ENCODE measurements around the gene ZMIZ2. TPM values are rescaled to one million over a fixed set of nuclear protein-coding genes. Genes with fewer than 3 reads are reported as not detected.

Gene ZMIZ2
- total and polyA plus RNA-seq, 9 of the 15 experiments (the other 6 are each of a cell fraction or from before 2014, with no cell fraction given): 0.13 to 40.3 (median 4.9) TPM

- no peak for TF ChIP-seq THRB (CRISPR knock-in tag; conservative IDR thresholded peaks at IDR 0.05)
These were observed 14.3 kb downstream of the ZMIZ2 start (continued) for GRCh38 chr7:44762726-44763522.

- Histone ChIP-seq H3K27me3 (ENCODE audit: control insufficient read depth in 2 of 2, insufficient read depth in 2 of 2, low read length in 2 of 2) (no peaks in the 10 kb centered on the region), H3K4me1 (replicated peaks in 1 of 2; ENCODE audit: control insufficient read depth in 2 of 2, insufficient read depth in 2 of 2, low read length in 2 of 2) (peaks cover 30 to 67% of the 10 kb centered on the region in 2 experiments), H3K4me2 (ENCODE audit: insufficient read depth, low read length) (no peak overlapping the region), H4K20me1 (replicated peaks; ENCODE audit: control insufficient read depth, insufficient read depth, low read length) (no peaks in the 10 kb centered on the region), H3K79me2 (ENCODE audit: control insufficient read depth, insufficient read depth, low read length) (peaks cover 10% of the 10 kb centered on the region; the same call in 2 of the 3 replicates), H3K9ac (ENCODE audit: insufficient read depth in 1 of 2, low read depth in 2 of 2, low read length in 2 of 2) (no peak overlapping the region), H3K27ac (ENCODE audit: extremely low read depth, low read depth, low read length) (no peak overlapping the region), H3K9me1 (ENCODE audit: control insufficient read depth, insufficient read depth, low read length) (peaks cover 5% of the 10 kb centered on the region), H3K36me3 (ENCODE audit: control insufficient read depth, insufficient read depth, low read length) (peaks cover 80% of the 10 kb centered on the region; the same call in 2 of the 3 replicates), H2AFZ (ENCODE audit: low read depth, low read length) (no peak overlapping the region), H3K4me3 (no peak overlapping the region), H3K9me3 (replicated peaks; ENCODE audit: control insufficient read depth, insufficient read depth, low read depth, low read length) (no peaks in the 10 kb centered on the region)
- no peak for FAIRE-seq
- 92% methylated on average over 6 of the region's 6 CpGs for WGBS (ENCODE audit: insufficient coverage, low coverage, missing lambda C conversion rate)
- BruUV-seq (replicated peaks): no TSS peak
- TF ChIP-seq PHB2 (IDR thresholded peaks at IDR 0.05; ENCODE audit: low read depth): no peak
- no peak for TF ChIP-seq CBX1 (IDR thresholded peaks at IDR 0.05; ENCODE audit: low read depth)
- TF ChIP-seq RBM34 (IDR thresholded peaks at IDR 0.05; ENCODE audit: borderline replicate concordance, insufficient read depth, low read length): no peak
- no peak for TF ChIP-seq ZNF280A (IDR thresholded peaks at IDR 0.05; ENCODE audit: low read depth, partially characterized antibody)
- TF ChIP-seq ZNF695 (CRISPR knock-in tag; IDR thresholded peaks at IDR 0.05): no peak
- no peak for TF ChIP-seq SP1 (CRISPR knock-in tag; IDR thresholded peaks at IDR 0.05)
- no peak for ATAC-seq
- intact Hi-C loops (cut with micrococcal nuclease) (loop anchor here (5.0 kb wide), 2 partner anchors 157 to 177 kb away; partner anchors contain the start of gene OGDH), in situ Hi-C loops (cut with MboI) (no loop called here)
- DNase-seq (ENCODE audit: extremely low read depth in 1 of 4, low spot score in 3 of 4): no peak
- ChIA-PET CTCF (ENCODE audit: low intra/inter-chr PET ratio) (no interaction called here), POLR2A (interaction anchor here (0.6 to 0.8 kb wide), 3 partner anchors 23 to 220 kb away, joined by 3 to 4 read pairs (median 3); no protein-coding TSS in a partner anchor)
These were observed 15.4 kb downstream of the ZMIZ2 start for GRCh38 chr7:44764081-44764480.
